A549 (cell line): ENCODE measurements around the gene PPHLN1. TPM values are rescaled to one million over a fixed set of nuclear protein-coding genes. Genes with fewer than 3 reads are reported as not detected.
A peak's percentile ranks its signal among the peaks of the same experiment; 100 is the strongest.
"Not testable (repeated sequence)": the region's sequence is repeated elsewhere in the genome, so short reads cannot be mapped to it uniquely, and the experiment has no call there.

Experiments
- ATAC-seq, 2 experiments: fragments of 200-7000 bp in 1 of 2; fragments of >200 bp in 1 of 2; cut with Nextera tagmentation in 1 of 2; cut with Tn5 transposase in 1 of 2; 3 replicates each; pipeline versions ENCODE4 v1.8.0 to v1.9.1; 2018 to 2020; ENCODE audit warnings: mild to moderate bottlenecking in 1 of 2, moderate library complexity in 1 of 2
- CTCF ChIA-PET: fragments of 300-600 bp; sonication (Branson Sonifier 250); formaldehyde crosslinking; extraction: SDS; loops from one replicate; lab custom pipeline; 2021; ENCODE audit warnings: antibody characterized with exemption, inconsistent platforms; lab: Yijun Ruan, JAX
- POLR2A ChIA-PET: fragments of 350-600 bp; formaldehyde crosslinking; extraction: SDS; loops from one replicate; lab custom pipeline; 2021; ENCODE audit warnings: antibody characterized with exemption, inconsistent platforms; lab: Yijun Ruan, JAX
- DNase-seq, 2 experiments: peaks; one replicate each; pipeline versions ENCODE4 v3.0.0 to v3.0.0-alpha.2; 2011 to 2016; ENCODE audit warnings: low read depth in 1 of 2, low spot score in 1 of 2
- FAIRE-seq: peaks from 2 replicates; lab custom pipeline; 2011; peaks lifted over from hg19 to GRCh38; lab: Jason Lieb, UNC
- H3K27ac ChIP-seq, 2 experiments: fragments of >200 bp; sonication (Bioruptor Twin); formaldehyde crosslinking; 3 replicates each; pipeline ENCODE4 v1.5.1; 2016 to 2017
- H3K4me1 ChIP-seq: fragments of >200 bp; sonication (Bioruptor Twin); formaldehyde crosslinking; 3 replicates; pipeline ENCODE4 v1.6.1; 2016
- H3K4me2 ChIP-seq: fragments of >200 bp; sonication (Bioruptor Twin); formaldehyde crosslinking; 3 replicates; pipeline ENCODE4 v1.6.1; 2016
- H3K4me3 ChIP-seq: fragments of >200 bp; sonication (Bioruptor Twin); formaldehyde crosslinking; 3 replicates; pipeline ENCODE4 v1.5.1; 2016
- H3K9me3 ChIP-seq: fragments of >200 bp; sonication (Bioruptor Twin); formaldehyde crosslinking; 3 replicates; pipeline ENCODE4 v1.6.1; 2016
- ATOH8 ChIP-seq: fragments of 250-450 bp; sonication (Bioruptor Pico); IDR thresholded peaks from 2 replicates; pipeline ENCODE4 v1.5.0; 2020; ENCODE audit warnings: low read depth, mild to moderate bottlenecking, moderate library complexity
- CBX8 ChIP-seq: fragments of 200-600 bp; sonication (generic); IDR thresholded peaks from 2 replicates; pipeline ENCODE4 v1.6.1; 2016
- EHF ChIP-seq: fragments of 250-450 bp; sonication (Bioruptor Pico); IDR thresholded peaks from 2 replicates; pipeline ENCODE4 v1.5.0; 2020; ENCODE audit warnings: mild to moderate bottlenecking
- FOSB ChIP-seq: fragments of 250-450 bp; sonication (Bioruptor Pico); IDR thresholded peaks from 2 replicates; pipeline ENCODE4 v1.5.0; 2020; ENCODE audit warnings: mild to moderate bottlenecking, moderate library complexity
- FOXS1 ChIP-seq: fragments of 250-450 bp; sonication (Bioruptor Pico); IDR thresholded peaks from 2 replicates; pipeline ENCODE4 v1.5.0; 2020; ENCODE audit warnings: mild to moderate bottlenecking, moderate library complexity
- HDAC2 ChIP-seq: fragments of 200-600 bp; sonication (generic); IDR thresholded peaks from 2 replicates; pipeline ENCODE4 v1.6.1; 2016
- HES2 ChIP-seq: fragments of >200 bp; sonication (Bioruptor Twin); formaldehyde crosslinking; IDR thresholded peaks from 2 replicates; pipeline ENCODE4 v1.6.1; 2016
- HEYL ChIP-seq: fragments of 250-450 bp; sonication (Bioruptor Pico); IDR thresholded peaks from 2 replicates; pipeline ENCODE4 v1.8.0; 2021; ENCODE audit warnings: mild to moderate bottlenecking, moderate library complexity
- HOXB13 ChIP-seq: fragments of 250-450 bp; sonication (Bioruptor Pico); IDR thresholded peaks from 2 replicates; pipeline ENCODE4 v1.5.0; 2020; ENCODE audit warnings: low read depth, mild to moderate bottlenecking, moderate library complexity
- HOXB5 ChIP-seq: fragments of 250-450 bp; sonication (Bioruptor Pico); IDR thresholded peaks from 2 replicates; pipeline ENCODE4 v1.5.0; 2020; ENCODE audit warnings: mild to moderate bottlenecking, moderate library complexity
- MAFK ChIP-seq: fragments of 450-650 bp; IDR thresholded peaks from 2 replicates; pipeline ENCODE4 v1.6.1; 2014; ENCODE audit not compliant: partially characterized antibody
- REST ChIP-seq: fragments of 200-600 bp; sonication (generic); IDR thresholded peaks from 2 replicates; pipeline ENCODE4 v1.6.1; 2016; ENCODE audit warnings: antibody characterized with exemption, mild to moderate bottlenecking, moderate library complexity
- SREBF2 ChIP-seq: fragments of 450-650 bp; IDR thresholded peaks from 2 replicates; pipeline ENCODE4 v1.6.1; 2014; ENCODE audit warnings: mild to moderate bottlenecking, moderate library complexity
- TP53 ChIP-seq: fragments of 250-450 bp; sonication (Bioruptor Pico); IDR thresholded peaks from 2 replicates; pipeline ENCODE4 v1.5.0; 2021; ENCODE audit warnings: mild to moderate bottlenecking, moderate library complexity
- ZNF302 ChIP-seq: fragments of 250-450 bp; sonication (Bioruptor Pico); IDR thresholded peaks from 2 replicates; pipeline ENCODE4 v1.9.0; 2021; ENCODE audit warnings: inconsistent platforms, mild to moderate bottlenecking, moderate library complexity
- ZSCAN20 ChIP-seq: fragments of 250-450 bp; sonication (Bioruptor Pico); IDR thresholded peaks from 2 replicates; pipeline ENCODE4 v1.8.0; 2022; ENCODE audit warnings: mild to moderate bottlenecking, moderate library complexity
- WGBS: methylation state at CpG from one replicate; pipeline ENCODE4 v1.1.6; 2017; ENCODE audit errors: missing lambda C conversion rate; 5-methylcytosine and 5-hydroxymethylcytosine counted together
- polyA plus RNA-seq, 4 experiments: library from polyadenylated mRNA; depleted of rRNA in 3 of 4; stranded (reverse); fragments of >200 nt; fragmentation: RNase III in 1 of 4; extraction: RNeasy Plus Mini Kit Qiagen cat#74134 plus additional on column Dnase treatment in 1 of 4; gene quantifications; 2 replicates in 3 of 4; 3 replicates in 1 of 4; pipeline ENCODE4 v1.2.3, GENCODE V29; 2011 to 2017

Gene PPHLN1
- polyA plus RNA-seq, 2 of the 4 experiments (the other 2 are of a cell fraction): 55.5 to 135 TPM

GRCh38 chr12:42346403-42347002, 20.5 kb downstream of the PPHLN1 start:
- WGBS: 95% methylated on average over 1 of the region's 1 CpG
- Histone ChIP-seq H3K4me3 (no peak overlapping the region), H3K4me1 (peaks cover 30% of the 10 kb centered on the region), H3K9me3 (no peaks in the 10 kb centered on the region), H3K27ac (no peak overlapping the region), H3K4me2 (no peak overlapping the region)
- ChIA-PET CTCF (interaction anchor here (1.4 to 2.5 kb wide), 2 partner anchors 14 to 166 kb away, joined by 3 to 6 read pairs; no protein-coding TSS in a partner anchor), POLR2A (no interaction called here)
- ATAC-seq: no peak
- no peak for DNase-seq
- no peak for FAIRE-seq
- TF ChIP-seq SREBF2: no peak
- TF ChIP-seq CBX8: no peak
- TF ChIP-seq MAFK: no peak
- TF ChIP-seq HES2: no peak
- no peak for TF ChIP-seq REST
- no peak for TF ChIP-seq HDAC2
- TF ChIP-seq TP53 (CRISPR knock-in tag): no peak

GRCh38 chr12:42349119-42350020, 23.4 kb downstream of the PPHLN1 start:
- Histone ChIP-seq H3K4me1 (peaks cover 23% of the 10 kb centered on the region), H3K27ac (peak overlapping the region; percentile 86 to 97), H3K4me2 (peak overlapping the region; percentile 80), H3K4me3 (peak overlapping the region; percentile 29; the same call in 1 of the 3 replicates)
- FAIRE-seq (peak; percentile 39), ATAC-seq (peak; percentile 56 to 86; a peak in 3 of 6 replicates)
- ChIA-PET CTCF (interaction anchor here (0.8 to 1.7 kb wide), 3 partner anchors 11 to 23 kb away, joined by 3 to 5 read pairs (median 4); no protein-coding TSS in a partner anchor), POLR2A (interaction anchor here (0.6 kb wide), 1 partner anchor 9 kb away, joined by 3 read pairs; no protein-coding TSS in a partner anchor)
- H3K9me3 ChIP-seq, DNase-seq: not testable (repeated sequence)
- WGBS: 12% methylated on average over 12 of the region's 16 CpGs
- peak; percentile 89; the same call in 1 of the 2 replicates for TF ChIP-seq ZSCAN20 (CRISPR knock-in tag)
- peak; percentile 92; the same call in 1 of the 2 replicates for TF ChIP-seq HOXB13 (CRISPR knock-in tag)
- TF ChIP-seq EHF (CRISPR knock-in tag): peak; percentile 81; the same call in 1 of the 2 replicates
- peak; percentile 89 for TF ChIP-seq HEYL (CRISPR knock-in tag)
- TF ChIP-seq ZNF302 (CRISPR knock-in tag): peak; percentile 85
- peak; percentile 71; the same call in 1 of the 2 replicates for TF ChIP-seq FOXS1 (CRISPR knock-in tag)
- 0 out of 2 replicates have a peak, but pooled peaks have one; percentile 73 for TF ChIP-seq ATOH8 (CRISPR knock-in tag)
- peak; percentile 92 for TF ChIP-seq HOXB5 (CRISPR knock-in tag)
- 0 out of 2 replicates have a peak, but pooled peaks have one; percentile 55 for TF ChIP-seq FOSB (CRISPR knock-in tag)

GRCh38 chr12:42350021-42350407, 24.0 kb downstream of the PPHLN1 start:
- H3K4me1 ChIP-seq: peaks cover 23% of the 10 kb centered on the region
- POLR2A ChIA-PET, DNase-seq, H3K9me3 ChIP-seq, ATAC-seq, FAIRE-seq: not testable (repeated sequence)
- CTCF ChIA-PET: interaction anchor here (1.7 kb wide), 1 partner anchor 22 kb away, joined by 5 read pairs; no protein-coding TSS in a partner anchor
- peak overlapping the region; percentile 86 to 97 for H3K27ac ChIP-seq
- H3K4me3 ChIP-seq: 0 out of 3 replicates have a peak overlapping the region, but pooled peaks have one; percentile 29
- WGBS: 90% methylated on average over 13 of the region's 34 CpGs
- H3K4me2 ChIP-seq: peak overlapping the region; percentile 80
